ENCODE data around the gene GSDME.

DNA sequence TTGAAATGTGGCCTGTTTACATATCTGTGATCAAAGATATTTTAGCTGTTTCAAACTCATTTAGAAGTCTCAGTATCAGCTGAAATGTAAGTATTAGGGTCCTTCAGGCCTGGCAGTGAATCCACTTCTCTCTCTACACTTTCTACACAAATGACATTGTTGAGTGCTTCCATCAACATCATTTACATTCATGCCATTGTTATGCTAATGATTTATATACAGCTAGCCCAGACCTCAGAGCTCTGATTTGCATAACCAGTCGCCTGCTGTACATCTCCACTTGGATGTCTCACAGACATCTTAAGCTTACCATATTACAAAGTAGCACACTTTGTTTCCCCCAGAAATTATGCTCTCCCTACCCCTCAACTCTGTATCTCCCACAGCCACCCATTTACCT lies 71.6 kb downstream of the GSDME start:
- TF ChIP-seq, protein P1, sequence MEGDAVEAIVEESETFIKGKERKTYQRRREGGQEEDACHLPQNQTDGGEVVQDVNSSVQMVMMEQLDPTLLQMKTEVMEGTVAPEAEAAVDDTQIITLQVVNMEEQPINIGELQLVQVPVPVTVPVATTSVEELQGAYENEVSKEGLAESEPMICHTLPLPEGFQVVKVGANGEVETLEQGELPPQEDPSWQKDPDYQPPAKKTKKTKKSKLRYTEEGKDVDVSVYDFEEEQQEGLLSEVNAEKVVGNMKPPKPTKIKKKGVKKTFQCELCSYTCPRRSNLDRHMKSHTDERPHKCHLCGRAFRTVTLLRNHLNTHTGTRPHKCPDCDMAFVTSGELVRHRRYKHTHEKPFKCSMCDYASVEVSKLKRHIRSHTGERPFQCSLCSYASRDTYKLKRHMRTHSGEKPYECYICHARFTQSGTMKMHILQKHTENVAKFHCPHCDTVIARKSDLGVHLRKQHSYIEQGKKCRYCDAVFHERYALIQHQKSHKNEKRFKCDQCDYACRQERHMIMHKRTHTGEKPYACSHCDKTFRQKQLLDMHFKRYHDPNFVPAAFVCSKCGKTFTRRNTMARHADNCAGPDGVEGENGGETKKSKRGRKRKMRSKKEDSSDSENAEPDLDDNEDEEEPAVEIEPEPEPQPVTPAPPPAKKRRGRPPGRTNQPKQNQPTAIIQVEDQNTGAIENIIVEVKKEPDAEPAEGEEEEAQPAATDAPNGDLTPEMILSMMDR (IDR thresholded peaks at IDR 0.05) = no peak
- no peak for TF ChIP-seq POLR2A (IDR thresholded peaks at IDR 0.05)
